ENCODE results near the gene RGS5. TPM values are rescaled to one million over a fixed set of nuclear protein-coding genes. Genes with fewer than 3 reads are reported as not detected.
"Not testable (repeated sequence)": the region's sequence is repeated elsewhere in the genome, so short reads cannot be mapped to it uniquely, and the experiment has no call there.

RGS5 gene
- total RNA-seq, 1 donor from 2014 or later: 4.9 TPM

DNA sequence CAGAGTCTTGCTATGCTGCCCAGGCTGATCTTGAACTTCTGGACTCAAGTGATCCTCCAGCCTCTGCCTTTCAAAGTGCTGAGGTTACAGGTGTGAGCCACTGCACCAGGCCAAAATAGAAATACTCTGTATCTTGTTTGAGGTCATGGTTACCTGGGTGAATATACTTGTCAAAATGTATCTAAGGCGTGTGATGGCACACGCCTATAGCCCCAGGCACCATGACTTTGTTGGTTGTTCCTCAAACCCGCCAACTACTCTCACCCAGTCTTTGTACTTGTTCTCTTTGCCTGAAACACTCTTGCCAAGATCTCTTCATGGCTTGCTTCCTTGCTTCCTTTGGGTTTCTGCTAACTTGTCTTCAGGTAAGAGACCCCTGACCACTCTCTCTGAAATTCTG, 38.0 kb upstream of the RGS5 start:
- no peak for DNase-seq
- Mint-ChIP-seq H3K4me3 (ENCODE audit: unreplicated experiment) (no peak overlapping the region), H3K9me3 (ENCODE audit: unreplicated experiment) (no peaks in the 10 kb centered on the region), H3K27ac (ENCODE audit: unreplicated experiment) (no peak overlapping the region), H3K4me1 (ENCODE audit: low read depth, unreplicated experiment) (no peaks in the 10 kb centered on the region), H3K36me3 (ENCODE audit: unreplicated experiment) (no peaks in the 10 kb centered on the region), H3K27me3 (ENCODE audit: unreplicated experiment) (no peaks in the 10 kb centered on the region)
- TF ChIP-seq, protein P1, sequence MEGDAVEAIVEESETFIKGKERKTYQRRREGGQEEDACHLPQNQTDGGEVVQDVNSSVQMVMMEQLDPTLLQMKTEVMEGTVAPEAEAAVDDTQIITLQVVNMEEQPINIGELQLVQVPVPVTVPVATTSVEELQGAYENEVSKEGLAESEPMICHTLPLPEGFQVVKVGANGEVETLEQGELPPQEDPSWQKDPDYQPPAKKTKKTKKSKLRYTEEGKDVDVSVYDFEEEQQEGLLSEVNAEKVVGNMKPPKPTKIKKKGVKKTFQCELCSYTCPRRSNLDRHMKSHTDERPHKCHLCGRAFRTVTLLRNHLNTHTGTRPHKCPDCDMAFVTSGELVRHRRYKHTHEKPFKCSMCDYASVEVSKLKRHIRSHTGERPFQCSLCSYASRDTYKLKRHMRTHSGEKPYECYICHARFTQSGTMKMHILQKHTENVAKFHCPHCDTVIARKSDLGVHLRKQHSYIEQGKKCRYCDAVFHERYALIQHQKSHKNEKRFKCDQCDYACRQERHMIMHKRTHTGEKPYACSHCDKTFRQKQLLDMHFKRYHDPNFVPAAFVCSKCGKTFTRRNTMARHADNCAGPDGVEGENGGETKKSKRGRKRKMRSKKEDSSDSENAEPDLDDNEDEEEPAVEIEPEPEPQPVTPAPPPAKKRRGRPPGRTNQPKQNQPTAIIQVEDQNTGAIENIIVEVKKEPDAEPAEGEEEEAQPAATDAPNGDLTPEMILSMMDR (IDR thresholded peaks at IDR 0.05; ENCODE audit: partially characterized antibody, unreplicated experiment): no peak

DNA sequence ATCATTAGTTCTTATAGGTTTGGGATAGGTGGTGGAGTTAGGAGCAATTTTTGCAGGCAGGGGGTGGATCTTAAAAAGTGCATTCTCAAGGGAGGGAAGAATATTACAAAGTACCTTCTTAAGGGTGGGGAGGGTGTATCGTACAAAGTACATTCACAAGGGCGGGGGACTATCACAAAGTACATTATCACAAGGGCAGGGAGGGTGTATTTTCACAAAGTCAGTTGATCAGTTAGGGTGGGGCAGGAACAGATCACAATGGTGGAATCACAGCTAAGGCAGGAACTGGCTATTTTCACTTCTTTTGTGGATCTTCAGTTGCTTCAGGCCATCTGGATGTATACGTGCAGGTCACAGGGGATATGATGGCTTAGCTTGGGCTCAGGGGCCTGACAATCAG, 30.9 kb upstream of the RGS5 start:
- not testable (repeated sequence) for H3K4me3 Mint-ChIP-seq (ENCODE audit: unreplicated experiment); H3K27me3 Mint-ChIP-seq (ENCODE audit: unreplicated experiment); H3K36me3 Mint-ChIP-seq (ENCODE audit: unreplicated experiment); DNase-seq; H3K9me3 Mint-ChIP-seq (ENCODE audit: unreplicated experiment)
- Mint-ChIP-seq H3K27ac (ENCODE audit: unreplicated experiment) (peak overlapping the region; percentile 78), H3K4me1 (ENCODE audit: low read depth, unreplicated experiment) (peaks cover 16% of the 10 kb centered on the region)

DNA sequence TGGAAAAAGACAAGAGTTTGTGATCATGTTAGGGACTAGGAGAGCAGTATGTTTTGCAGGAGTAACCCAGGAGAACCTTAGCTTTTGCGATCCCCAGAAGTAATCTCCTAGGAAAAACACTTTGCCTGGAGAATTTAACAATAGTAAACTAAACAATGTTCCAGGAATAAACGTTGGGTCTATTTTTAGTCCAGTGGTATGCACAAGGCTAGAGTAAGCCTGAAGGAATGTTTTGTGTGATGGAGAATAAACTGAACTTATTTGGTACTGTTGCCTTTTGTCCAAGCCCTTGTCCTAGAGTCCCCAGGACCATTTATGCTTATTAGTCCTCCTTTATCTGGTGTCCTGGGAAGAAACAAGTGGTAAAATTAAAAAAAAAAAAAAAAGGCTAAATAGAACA, 28.7 kb upstream of the RGS5 start:
- Mint-ChIP-seq H3K9me3 (ENCODE audit: unreplicated experiment) (no peaks in the 10 kb centered on the region), H3K36me3 (ENCODE audit: unreplicated experiment) (peaks cover 6% of the 10 kb centered on the region)

DNA sequence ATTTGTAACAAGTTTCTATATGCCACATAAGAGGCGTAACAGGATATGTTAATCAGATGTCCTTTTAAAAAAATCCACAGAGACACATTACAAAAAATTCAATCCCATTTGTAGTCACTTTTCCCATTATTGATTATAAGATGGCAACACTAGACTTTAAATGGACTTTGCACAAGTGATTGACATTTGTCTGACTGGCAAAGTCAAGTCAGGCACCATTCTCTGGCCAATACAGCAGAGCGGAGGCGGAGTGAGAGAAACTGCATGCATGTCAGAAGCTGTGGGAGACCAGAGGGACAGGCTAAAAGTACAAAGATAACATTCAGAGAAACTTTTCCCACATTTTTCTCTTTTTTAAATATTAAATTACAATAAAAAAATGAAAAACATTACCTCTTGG, 28.1 kb upstream of the RGS5 start:
- Mint-ChIP-seq H3K4me3 (ENCODE audit: unreplicated experiment) (no peak overlapping the region), H3K9me3 (ENCODE audit: unreplicated experiment) (no peaks in the 10 kb centered on the region), H3K27ac (ENCODE audit: unreplicated experiment) (no peak overlapping the region), H3K36me3 (ENCODE audit: unreplicated experiment) (peaks cover 6% of the 10 kb centered on the region), H3K27me3 (ENCODE audit: unreplicated experiment) (no peaks in the 10 kb centered on the region), H3K4me1 (ENCODE audit: low read depth, unreplicated experiment) (peaks cover 16% of the 10 kb centered on the region)
- TF ChIP-seq, protein P1 (IDR thresholded peaks at IDR 0.05; ENCODE audit: partially characterized antibody, unreplicated experiment): no peak
- DNase-seq: no peak

More for the DNA sequence above, 28.7 kb upstream of the RGS5 start:
- Mint-ChIP-seq H3K27ac (ENCODE audit: unreplicated experiment) (no peak overlapping the region), H3K27me3 (ENCODE audit: unreplicated experiment) (no peaks in the 10 kb centered on the region), H3K4me3 (ENCODE audit: unreplicated experiment) (no peak overlapping the region), H3K4me1 (ENCODE audit: low read depth, unreplicated experiment) (peaks cover 16% of the 10 kb centered on the region)
- TF ChIP-seq, protein P1 (IDR thresholded peaks at IDR 0.05; ENCODE audit: partially characterized antibody, unreplicated experiment): no peak
- no peak for DNase-seq

DNA sequence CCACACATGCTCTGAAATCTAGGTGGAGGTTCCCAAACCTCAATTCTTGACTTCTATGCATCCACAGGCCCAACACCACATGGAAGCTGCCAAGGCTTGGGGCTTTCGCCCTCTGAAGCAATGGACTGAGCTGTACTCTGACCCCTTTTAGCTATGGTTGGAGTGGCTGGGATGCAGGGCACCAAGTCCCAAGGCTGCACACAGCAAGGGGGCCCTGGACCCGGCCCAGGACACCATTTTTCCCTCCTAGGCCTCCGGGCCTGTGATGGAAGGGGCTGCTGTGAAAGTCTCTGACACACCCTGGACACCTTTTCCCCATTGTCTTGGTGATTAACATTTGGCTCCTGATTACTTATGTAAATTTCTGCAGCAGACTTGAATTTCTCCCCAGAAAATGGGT, 25.6 kb upstream of the RGS5 start:
- not testable (repeated sequence) for H3K27ac Mint-ChIP-seq (ENCODE audit: unreplicated experiment); H3K4me3 Mint-ChIP-seq (ENCODE audit: unreplicated experiment); DNase-seq; H3K36me3 Mint-ChIP-seq (ENCODE audit: unreplicated experiment); H3K9me3 Mint-ChIP-seq (ENCODE audit: unreplicated experiment); H3K27me3 Mint-ChIP-seq (ENCODE audit: unreplicated experiment)
- peaks cover 13% of the 10 kb centered on the region for H3K4me1 Mint-ChIP-seq (ENCODE audit: low read depth, unreplicated experiment)

DNA sequence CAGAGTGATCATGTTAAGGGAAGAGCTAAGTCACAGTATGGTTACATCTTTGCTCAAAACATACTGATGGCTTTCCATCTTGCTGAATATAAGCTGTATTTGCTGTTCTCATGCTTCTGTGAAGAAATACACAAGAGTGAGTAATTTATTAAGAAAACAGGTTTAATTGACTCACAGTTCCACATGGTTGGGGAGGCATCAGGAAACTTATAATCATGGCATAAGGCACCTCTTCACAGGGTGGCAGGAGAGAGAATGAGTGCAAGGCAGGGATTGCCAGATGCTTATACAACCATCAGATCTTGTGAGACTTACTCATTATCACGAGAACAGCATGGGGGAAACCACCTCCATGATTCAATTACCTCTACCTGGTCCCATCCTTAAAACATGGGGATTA, 24.4 kb upstream of the RGS5 start:
- Mint-ChIP-seq H3K9me3 (ENCODE audit: unreplicated experiment) (no peaks in the 10 kb centered on the region), H3K27me3 (ENCODE audit: unreplicated experiment) (no peaks in the 10 kb centered on the region), H3K27ac (ENCODE audit: unreplicated experiment) (no peak overlapping the region), H3K36me3 (ENCODE audit: unreplicated experiment) (peaks cover 6% of the 10 kb centered on the region), H3K4me1 (ENCODE audit: low read depth, unreplicated experiment) (peaks cover 13% of the 10 kb centered on the region), H3K4me3 (ENCODE audit: unreplicated experiment) (no peak overlapping the region)
- DNase-seq: no peak
- TF ChIP-seq, protein P1 (IDR thresholded peaks at IDR 0.05; ENCODE audit: partially characterized antibody, unreplicated experiment): no peak
